Lower leg skin (tissue), 3 donors: ENCODE results near the gene ZCWPW1.

ENCODE experiments used
- POLR2A ChIP-seq, 2 donors: fragments of 450-650 bp; IDR thresholded peaks; one replicate each; pipeline ENCODE4 v1.6.1; 2016 to 2017; ENCODE audit warnings: antibody characterized with exemption in 2 of 2, mild to moderate bottlenecking in 1 of 2, moderate library complexity in 1 of 2
- TF ChIP-seq, protein P1 (sequence below), 3 donors: fragments of 450-650 bp; IDR thresholded peaks; one replicate each; pipeline ENCODE4 v1.5.1; 2016; ENCODE audit warnings: antibody characterized with exemption in 3 of 3, mild to moderate bottlenecking in 3 of 3, moderate library complexity in 2 of 3

DNA sequence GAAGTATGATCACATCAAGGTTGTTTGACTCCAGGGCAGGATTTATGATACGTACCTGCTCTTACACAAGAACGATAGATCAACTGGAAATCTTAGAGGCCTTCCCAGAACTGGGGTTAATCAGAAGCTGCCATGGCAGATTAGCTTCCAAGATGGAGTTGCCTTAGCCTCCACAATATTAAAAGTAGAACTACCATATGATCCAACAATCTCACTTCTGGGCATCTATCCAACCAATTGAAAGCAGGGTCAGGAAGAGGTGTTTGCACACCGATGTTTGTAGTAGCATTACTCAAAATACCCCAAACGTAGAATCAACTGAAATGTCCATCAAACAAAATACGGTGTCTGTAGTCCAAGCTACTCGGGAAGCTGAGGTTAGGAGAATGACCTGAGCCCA, 64.0 kb downstream of the ZCWPW1 start:
- TF ChIP-seq, protein P1, sequence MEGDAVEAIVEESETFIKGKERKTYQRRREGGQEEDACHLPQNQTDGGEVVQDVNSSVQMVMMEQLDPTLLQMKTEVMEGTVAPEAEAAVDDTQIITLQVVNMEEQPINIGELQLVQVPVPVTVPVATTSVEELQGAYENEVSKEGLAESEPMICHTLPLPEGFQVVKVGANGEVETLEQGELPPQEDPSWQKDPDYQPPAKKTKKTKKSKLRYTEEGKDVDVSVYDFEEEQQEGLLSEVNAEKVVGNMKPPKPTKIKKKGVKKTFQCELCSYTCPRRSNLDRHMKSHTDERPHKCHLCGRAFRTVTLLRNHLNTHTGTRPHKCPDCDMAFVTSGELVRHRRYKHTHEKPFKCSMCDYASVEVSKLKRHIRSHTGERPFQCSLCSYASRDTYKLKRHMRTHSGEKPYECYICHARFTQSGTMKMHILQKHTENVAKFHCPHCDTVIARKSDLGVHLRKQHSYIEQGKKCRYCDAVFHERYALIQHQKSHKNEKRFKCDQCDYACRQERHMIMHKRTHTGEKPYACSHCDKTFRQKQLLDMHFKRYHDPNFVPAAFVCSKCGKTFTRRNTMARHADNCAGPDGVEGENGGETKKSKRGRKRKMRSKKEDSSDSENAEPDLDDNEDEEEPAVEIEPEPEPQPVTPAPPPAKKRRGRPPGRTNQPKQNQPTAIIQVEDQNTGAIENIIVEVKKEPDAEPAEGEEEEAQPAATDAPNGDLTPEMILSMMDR (IDR thresholded peaks at IDR 0.05), result no peak
- no peak for TF ChIP-seq POLR2A (IDR thresholded peaks at IDR 0.05)
